ENCODE measurements around the gene CD19.
"Not testable (repeated sequence)": the region's sequence is repeated elsewhere in the genome, so short reads cannot be mapped to it uniquely, and the experiment has no call there.

The CD19 gene

DNA sequence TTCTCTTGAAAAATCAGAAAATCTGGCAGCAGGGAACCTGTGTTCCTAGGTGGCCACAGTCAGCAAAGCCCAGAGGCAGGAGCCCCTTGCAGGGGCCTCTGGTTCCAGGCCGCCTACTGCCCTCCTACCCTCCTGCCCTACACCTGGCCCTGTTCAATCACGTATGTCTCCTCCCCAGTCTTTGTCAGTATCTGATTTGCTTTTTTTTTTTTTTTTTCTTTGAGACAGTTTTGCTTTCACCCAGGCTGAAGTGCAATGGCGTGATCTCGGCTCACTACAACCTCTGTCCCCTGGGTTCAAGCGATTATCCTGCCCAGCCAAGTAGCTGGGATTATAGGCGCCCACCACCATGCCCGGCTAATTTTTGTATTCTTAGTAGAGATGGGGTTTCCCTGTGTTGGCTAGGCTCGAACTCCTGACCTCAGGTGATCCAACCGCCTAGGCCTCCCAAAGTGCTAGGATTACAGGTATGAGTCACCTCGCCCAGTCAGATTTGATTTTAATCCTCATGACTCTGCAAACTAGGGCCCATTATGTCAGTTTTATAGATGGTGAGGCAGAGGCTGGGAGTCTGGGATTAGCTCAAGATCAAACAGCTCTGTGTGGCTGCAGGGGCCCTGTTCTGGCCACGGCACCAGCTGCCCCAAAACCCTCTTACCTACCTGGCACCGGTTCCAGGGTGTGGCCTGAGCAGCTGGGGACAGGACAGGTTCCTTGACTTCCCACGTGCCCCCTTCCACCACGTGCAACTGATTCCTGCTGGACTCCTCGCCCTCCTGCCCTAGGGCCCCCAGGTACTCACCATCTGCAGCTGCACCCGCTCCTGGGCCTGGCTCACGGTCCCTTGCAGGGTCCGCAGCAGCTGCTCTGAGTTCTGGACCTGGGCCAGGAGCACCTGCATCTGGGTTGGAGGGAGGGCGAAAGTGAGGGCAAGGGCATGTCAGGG, 21.4 kb upstream of the CD19 start:
- DNase-seq (ENCODE audit: low read depth in 2 of 2): no peak

GRCh38 chr16:28912558-28912957, 19.2 kb upstream of the CD19 start:
- no peak for DNase-seq (ENCODE audit: low read depth in 2 of 2)

DNA sequence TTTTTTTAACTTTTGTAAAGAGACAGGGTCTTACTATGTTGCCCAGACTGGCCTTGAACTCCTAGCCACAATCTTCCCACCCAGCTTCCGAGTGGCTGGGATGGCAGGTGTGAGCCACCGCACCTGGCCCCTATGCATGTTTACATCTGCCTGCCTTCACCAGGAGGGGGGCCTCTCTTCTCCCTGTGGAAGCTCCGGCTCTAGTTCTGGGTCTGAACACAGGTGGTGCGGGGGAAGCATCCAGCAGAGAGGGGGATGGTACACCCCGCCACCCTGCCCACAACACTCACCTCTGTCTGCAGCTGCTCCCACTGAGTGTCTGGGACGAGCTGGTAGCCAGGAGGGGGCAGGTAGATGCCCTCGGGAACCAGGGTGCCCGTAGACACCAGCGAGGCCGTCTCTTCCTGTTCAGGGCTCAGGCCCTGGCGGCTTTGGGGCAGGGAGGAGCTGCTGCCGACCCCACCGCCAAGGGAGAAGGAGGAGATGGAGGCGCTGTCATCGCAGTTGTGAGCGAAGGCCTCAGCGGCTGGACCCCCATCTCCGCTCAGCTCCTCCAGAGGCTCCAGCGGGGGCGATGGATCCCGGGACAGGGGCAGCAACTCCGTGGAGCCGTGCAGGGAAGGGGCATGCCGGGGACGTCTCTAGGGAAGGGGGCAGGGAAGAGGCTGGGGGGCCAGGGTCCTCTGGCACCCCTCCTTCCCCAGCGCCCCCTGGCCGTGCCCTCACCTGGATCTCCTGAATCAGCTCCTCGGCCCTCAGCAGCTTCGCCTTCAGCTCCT, 17.6 kb upstream of the CD19 start:
- no peak for DNase-seq (ENCODE audit: low read depth in 2 of 2)

GRCh38 chr16:28915181-28915580, 16.6 kb upstream of the CD19 start:
- no peak for DNase-seq (ENCODE audit: low read depth in 2 of 2)

DNA sequence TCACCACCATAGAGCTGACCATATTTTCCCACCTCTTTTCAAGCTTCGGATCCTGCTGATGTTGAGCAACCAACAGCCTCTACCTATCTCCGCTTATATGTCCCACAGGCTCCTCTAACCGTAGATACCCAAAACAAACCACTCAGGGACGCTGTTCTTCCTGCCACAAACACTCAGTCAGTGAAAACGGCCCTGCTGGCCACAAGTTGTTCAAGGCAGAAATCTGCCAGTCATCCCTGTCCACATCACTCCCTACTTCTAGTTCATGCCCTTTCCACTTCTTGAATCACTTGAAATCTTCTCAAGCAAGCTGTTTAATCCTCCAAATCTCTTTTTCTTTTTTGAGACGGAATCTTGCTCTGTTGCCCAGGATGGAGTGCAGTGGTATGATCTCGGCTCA, 14.7 kb upstream of the CD19 start:
- DNase-seq (ENCODE audit: low read depth in 2 of 2): no peak

DNA sequence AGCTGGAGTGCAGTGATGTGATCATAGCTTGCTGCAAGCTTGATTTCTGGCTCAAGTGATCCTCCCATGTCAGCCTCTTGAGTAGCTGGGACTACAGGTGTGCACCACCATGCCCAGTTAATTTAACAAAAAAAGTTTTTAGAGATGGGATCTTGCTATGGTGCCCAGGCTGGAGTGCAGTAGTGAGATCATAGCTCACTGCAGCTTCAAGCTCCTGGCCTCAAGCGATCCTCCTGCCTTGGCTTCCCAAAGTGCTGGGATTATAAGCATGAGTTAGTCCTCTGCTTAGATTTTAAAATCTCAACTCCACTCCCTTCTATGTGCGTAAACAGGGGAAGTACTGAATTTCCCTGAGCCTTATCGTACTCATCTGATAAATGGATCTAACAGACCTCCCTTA, 13.1 kb upstream of the CD19 start:
- no peak for DNase-seq (ENCODE audit: low read depth in 2 of 2)

DNA sequence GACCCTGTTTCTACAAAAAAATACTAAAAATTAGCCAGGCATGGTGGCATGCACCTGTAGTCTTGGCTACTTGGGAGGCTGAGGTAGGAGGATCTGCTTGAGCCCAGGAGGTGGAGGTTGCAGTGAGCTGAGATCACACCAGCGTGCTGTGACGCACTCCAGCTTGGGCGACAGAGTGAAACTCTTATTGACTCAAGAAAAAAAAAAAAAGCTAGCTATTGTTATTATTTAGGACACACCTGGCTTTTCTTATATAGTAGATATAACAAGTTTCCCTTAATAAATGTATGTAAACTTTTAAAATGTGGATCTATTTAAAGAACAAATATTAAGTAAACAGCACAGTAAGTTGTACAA, 8.6 kb upstream of the CD19 start:
- no peak for DNase-seq (ENCODE audit: low read depth in 2 of 2)

DNA sequence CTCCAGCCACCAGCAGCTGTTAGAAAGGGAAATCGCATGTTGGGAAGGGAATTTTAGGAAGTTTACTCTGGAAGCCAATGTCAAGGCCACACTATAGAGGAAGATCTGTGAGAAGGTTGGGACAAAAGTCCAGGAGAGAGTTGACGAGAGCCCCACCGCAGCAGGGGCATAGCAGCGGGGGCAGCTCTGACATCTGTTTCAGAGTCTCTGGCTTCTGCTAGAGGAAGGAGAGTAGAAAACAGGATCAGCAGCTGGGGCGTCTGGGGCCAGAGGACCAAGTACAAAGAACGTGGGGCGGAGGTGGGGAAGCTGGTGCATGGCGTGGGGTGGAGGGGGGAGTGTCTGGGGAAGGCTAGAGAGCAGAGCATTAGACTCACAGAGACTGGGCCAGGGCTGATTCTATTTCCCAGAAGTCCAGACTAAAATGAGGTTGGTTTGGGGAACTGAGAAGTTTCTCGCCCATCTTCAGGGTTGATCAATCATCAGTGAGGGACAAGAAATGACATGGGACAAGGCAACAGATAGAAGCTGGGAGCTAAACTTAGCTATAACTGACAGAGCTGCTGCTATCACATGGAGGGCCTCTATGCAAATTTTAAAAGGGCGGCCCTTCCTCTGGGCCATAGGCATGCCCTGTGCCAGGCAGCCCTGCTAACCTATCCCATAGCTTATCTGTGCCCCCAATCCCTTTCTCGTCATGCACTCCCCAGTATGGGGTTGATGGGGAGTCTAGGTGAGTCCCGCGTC, 7.9 kb upstream of the CD19 start:
- DNase-seq (ENCODE audit: low read depth in 2 of 2): no peak

- DNase-seq (ENCODE audit: low read depth in 2 of 2): no peak
Measured at GRCh38 chr16:28924399-28924761, 7.4 kb upstream of the CD19 start.

DNA sequence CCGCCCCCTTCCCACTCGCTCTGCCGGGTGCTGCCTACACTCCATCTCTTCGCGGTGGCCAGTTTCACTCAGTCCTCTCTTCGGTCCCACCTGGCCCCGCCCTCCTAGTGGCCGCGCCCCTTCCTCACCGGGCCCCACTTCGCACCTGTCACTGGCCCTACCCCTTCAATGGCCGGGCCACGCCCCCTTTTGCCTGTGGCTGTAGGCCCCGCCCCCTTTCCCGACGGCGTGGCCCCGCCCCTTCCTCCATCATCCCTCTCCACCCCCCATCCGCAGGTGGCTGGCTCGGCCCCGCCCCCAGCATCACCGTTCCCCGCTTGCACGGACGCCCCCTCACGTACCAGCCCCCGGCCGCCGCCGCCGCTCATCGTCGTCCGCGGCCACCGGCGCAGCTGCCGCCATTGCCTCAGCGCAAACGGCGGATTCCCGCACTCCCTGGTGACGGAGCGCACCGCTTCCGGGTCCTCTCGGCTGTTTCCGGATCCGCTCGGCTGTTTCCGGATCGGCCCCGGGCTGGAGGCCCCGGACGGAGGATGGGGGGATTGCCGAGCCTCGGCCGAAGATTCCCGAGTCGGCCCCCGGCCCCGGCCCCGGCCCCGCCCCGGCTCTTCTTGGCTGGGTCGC, 6.9 kb upstream of the CD19 start, which contains the start of gene RABEP2:
Gene RABEP2 (minus strand): TSS at position 477 of the 624 bp plus-strand sequence. CDS start 75 bp downstream, at position 402.
- peak; percentile 95 to 97 for DNase-seq (ENCODE audit: low read depth in 2 of 2)

DNA sequence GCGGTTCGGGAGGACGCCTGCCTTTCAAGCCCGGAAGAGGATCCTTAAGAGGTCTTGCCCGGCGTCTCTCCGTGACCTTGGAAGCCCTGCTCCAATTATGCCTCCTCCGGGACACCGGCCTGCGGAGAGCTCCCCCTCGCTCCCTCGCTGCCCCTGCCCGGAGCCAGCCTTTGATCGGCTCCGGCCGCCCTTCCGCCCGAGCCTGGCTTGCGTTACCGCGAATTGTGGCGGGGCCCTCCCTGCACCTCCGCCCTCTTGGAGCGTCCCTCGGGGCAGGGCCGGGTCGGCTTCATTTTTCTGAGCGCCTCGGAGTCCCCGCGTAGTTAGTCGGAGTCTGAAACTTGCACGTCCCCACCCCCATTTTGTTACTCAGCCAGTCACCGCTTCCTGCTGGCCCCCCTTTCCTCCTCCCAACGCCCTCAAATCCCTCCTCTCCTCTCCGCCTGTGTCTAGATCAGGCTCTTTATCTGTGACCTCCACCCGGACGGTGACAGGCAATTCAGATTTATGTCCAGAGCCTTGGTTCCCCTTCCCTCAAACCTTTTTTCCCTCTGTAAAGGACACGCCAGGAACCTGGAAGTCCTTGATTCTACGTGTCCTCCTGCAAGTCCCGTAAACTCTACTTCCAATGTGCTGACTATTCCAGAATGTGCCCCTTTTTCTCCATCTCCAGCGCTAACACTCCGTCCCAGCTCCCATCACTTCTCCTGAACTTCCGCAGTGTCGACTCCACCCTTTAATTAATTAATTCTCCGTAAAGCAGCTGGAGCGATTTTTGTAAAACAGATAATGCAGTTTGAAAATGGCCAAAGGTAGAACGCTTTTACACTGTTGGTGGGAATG, 6.2 kb upstream of the CD19 start:
- peak; percentile 75 to 78 for DNase-seq (ENCODE audit: low read depth in 2 of 2)

DNA sequence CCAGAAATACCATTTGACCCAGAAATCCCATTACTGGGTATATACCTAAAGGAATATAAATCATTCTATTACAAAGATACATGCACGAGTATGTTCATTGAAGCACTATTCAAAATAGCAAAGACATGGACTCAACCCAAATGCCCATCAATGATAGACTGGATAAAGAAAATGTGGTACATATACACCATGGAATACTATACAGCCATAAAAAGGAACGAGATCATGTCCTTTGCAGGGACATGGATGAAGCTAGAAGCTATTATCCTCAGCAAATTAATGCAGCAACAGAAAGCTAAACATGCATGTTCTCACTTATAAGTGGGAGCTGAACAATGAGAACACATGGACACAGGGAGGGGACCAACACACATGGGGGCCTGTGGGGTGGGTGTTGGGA, 5.5 kb upstream of the CD19 start:
- DNase-seq (ENCODE audit: low read depth in 2 of 2): not testable (repeated sequence)

DNA sequence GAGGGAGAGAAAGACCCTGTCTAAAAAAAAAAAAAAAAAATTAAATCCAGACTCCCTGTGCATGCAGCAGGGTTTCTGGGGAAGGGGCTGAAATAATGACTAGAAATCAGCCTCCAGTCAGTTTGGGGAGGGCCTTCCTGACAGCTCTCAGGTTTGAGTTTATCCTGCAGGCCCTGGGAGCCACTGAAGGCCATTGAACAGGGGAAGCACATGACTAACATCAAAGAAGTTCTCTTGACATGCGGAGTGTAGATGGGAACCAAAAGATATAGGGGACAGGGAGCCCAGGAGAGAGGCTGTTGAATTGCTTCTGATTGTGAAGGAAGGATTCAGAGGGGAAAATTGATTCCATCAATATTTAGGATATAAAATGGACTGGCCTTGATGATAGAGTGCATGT, 4.0 kb upstream of the CD19 start:
- no peak for DNase-seq (ENCODE audit: low read depth in 2 of 2)

DNA sequence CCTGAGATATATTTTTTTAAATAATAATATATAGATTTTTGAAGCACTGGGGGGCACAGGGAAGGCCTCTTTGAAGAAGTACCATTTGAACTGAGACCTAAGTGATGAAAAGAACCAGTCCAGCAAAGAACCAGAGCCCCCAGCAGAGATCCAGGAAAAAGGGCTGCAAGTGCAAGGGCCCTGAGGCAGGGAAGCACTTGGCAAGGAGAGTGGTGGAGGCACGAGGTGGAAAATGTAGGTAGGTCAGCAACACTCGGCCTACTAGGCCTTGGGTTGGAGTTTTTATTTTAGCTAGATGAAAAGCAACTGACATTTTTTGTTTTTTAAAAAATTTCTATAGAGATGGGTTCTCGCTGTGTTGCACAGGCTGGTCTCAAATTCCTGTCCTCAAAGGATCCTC, 1.6 kb upstream of the CD19 start:
- DNase-seq (ENCODE audit: low read depth in 2 of 2): no peak

DNA sequence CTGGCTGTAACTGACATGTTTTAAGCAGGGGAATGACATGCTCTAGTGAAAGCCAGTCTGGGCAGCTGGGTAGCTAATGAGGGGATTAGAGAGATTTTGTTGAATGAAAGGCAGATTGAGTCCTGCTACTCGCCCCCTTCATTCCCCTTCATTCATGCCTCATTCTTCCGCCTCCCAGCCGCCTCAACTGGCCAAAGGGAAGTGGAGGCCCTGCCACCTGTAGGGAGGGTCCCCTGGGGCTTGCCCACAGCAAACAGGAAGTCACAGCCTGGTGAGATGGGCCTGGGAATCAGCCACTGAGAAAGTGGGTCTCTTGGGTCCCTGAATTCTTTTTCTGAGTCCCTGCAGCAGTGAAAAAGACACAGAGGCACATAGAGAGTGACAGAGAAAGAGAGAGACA, 1.1 kb upstream of the CD19 start:
- no peak for DNase-seq (ENCODE audit: low read depth in 2 of 2)

DNA sequence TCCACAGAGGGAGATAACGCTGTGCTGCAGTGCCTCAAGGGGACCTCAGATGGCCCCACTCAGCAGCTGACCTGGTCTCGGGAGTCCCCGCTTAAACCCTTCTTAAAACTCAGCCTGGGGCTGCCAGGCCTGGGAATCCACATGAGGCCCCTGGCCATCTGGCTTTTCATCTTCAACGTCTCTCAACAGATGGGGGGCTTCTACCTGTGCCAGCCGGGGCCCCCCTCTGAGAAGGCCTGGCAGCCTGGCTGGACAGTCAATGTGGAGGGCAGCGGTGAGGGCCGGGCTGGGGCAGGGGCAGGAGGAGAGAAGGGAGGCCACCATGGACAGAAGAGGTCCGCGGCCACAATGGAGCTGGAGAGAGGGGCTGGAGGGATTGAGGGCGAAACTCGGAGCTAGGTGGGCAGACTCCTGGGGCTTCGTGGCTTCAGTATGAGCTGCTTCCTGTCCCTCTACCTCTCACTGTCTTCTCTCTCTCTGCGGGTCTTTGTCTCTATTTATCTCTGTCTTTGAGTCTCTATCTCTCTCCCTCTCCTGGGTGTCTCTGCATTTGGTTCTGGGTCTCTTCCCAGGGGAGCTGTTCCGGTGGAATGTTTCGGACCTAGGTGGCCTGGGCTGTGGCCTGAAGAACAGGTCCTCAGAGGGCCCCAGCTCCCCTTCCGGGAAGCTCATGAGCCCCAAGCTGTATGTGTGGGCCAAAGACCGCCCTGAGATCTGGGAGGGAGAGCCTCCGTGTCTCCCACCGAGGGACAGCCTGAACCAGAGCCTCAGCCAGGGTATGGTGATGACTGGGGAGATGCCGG, 769 bp downstream of the CD19 start:
- no peak for DNase-seq (ENCODE audit: low read depth in 2 of 2)

DNA sequence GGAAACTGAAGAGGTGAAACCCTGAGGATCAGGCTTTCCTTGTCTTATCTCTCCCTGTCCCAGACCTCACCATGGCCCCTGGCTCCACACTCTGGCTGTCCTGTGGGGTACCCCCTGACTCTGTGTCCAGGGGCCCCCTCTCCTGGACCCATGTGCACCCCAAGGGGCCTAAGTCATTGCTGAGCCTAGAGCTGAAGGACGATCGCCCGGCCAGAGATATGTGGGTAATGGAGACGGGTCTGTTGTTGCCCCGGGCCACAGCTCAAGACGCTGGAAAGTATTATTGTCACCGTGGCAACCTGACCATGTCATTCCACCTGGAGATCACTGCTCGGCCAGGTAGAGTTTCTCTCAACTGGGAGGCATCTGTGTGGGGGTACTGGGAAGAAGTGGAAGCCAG, 1.4 kb downstream of the CD19 start:
- no peak for DNase-seq (ENCODE audit: low read depth in 2 of 2)

DNA sequence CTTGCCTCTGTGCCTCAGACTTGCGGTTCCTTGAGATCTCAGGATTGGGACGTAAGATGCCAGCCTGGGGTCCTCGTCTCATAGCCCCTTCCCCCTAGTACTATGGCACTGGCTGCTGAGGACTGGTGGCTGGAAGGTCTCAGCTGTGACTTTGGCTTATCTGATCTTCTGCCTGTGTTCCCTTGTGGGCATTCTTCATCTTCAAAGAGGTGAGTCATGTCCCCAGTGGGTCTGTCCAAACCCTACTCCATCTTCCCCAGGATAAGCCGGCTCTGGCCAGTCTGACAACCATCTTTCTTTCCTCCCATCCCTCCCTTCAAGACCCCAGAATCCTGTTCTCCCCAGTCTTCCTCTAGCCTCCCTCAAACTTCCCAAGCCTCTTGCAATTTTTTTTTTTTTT, 3.6 kb downstream of the CD19 start:
- no peak for DNase-seq (ENCODE audit: low read depth in 2 of 2)

DNA sequence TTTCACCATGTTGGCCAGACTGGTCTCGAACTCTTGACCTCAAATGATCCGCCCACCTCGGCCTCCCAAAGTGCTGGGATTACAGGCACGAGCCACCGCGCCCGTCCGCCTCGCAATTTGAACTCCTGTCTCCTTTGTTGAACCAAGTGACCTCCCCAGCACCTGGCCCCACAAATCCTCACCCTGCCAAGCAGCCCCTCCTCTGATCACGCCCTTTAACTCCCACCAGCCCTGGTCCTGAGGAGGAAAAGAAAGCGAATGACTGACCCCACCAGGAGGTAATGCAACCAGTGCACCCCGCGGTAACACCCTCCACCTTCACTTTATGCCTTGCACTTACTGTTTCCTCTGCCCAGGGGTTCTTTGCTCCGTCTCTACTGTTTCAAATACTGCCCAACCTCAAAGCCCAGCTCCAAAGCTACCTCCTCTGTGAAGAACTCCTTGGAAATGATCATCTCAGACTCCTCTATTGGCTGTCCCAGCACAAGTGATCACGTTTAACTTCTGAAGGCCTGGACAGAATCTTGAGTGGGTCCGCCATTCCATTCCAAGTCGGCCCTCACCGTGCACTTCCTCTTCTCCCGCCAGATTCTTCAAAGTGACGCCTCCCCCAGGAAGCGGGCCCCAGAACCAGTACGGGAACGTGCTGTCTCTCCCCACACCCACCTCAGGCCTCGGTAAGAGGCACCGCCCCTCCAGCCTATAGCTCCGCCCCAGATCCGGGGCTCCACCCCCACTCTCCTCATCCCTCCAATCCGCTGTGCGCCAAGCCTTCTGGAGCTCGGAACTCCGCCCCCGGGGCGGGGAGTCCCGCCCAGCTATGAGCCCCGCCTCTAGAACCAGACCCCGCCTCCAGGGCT, 4.4 kb downstream of the CD19 start:
- peak; percentile 73 to 85 for DNase-seq (ENCODE audit: low read depth in 2 of 2)

Measured in stimulated activated CD8-positive, alpha-beta memory T cell treated with anti-CD3 and anti-CD28 coated beads, Interleukin-2, amount 100 ng/mL, for 48 hours (primary cell).